Liver (tissue), 9 donors: ENCODE measurements around the gene ANKLE1. TPM values are rescaled to one million over a fixed set of nuclear protein-coding genes. Genes with fewer than 3 reads are reported as not detected.

Source experiments
- DNase-seq: peaks from one replicate; pipeline ENCODE4 v3.0.0-alpha.2; 2017; ENCODE audit warnings: low spot score
- H3K27ac ChIP-seq, 2 donors: one replicate each; pipeline ENCODE4 v1.7.0; 2013; ENCODE audit warnings: inconsistent platforms in 2 of 2, low read length in 2 of 2, control low read depth in 1 of 2, low read depth in 1 of 2, mild to moderate bottlenecking in 1 of 2
- H3K27me3 ChIP-seq, 4 donors: one replicate each; pipeline versions ENCODE4 v1.6.1 to v1.7.0; 2013; ENCODE audit warnings: low read length in 3 of 4, inconsistent platforms in 1 of 4, mild to moderate bottlenecking in 1 of 4, moderate library complexity in 1 of 4; ENCODE audit not compliant: control insufficient read depth in 4 of 4, insufficient read depth in 4 of 4
- H3K36me3 ChIP-seq, 4 donors: one replicate each; pipeline versions ENCODE4 v1.6.1 to v1.7.0; 2013; ENCODE audit warnings: low read length in 3 of 4, mild to moderate bottlenecking in 3 of 4, low read depth in 1 of 4, moderate library complexity in 1 of 4; ENCODE audit not compliant: control insufficient read depth in 4 of 4, insufficient read depth in 3 of 4
- H3K4me1 ChIP-seq, 4 donors: one replicate each; pipeline versions ENCODE4 v1.6.1 to v1.7.0; 2013; ENCODE audit warnings: low read length in 3 of 4, mild to moderate bottlenecking in 3 of 4, moderate library complexity in 1 of 4; ENCODE audit not compliant: control insufficient read depth in 4 of 4, insufficient read depth in 4 of 4
- H3K4me3 ChIP-seq, 3 donors: one replicate each; pipeline versions ENCODE4 v1.6.1 to v1.7.0; 2013; ENCODE audit warnings: low read length in 3 of 3, control low read depth in 1 of 3, low read depth in 1 of 3, mild to moderate bottlenecking in 1 of 3
- H3K9ac ChIP-seq, 2 donors: one replicate each; pipeline ENCODE4 v1.7.0; 2013; ENCODE audit warnings: low read length in 2 of 2, mild to moderate bottlenecking in 2 of 2, moderate library complexity in 2 of 2, control low read depth in 1 of 2, low read depth in 1 of 2
- H3K9me3 ChIP-seq, 4 donors: one replicate each; pipeline versions ENCODE4 v1.6.1 to v1.7.0; 2013; ENCODE audit warnings: low read length in 3 of 4; ENCODE audit not compliant: control insufficient read depth in 4 of 4
- ATF3 ChIP-seq: IDR thresholded peaks from 2 replicates; pipeline ENCODE4 v1.6.1; 2016; ENCODE audit warnings: antibody characterized with exemption
- EGR1 ChIP-seq, 2 donors: IDR thresholded peaks; 2 replicates each; pipeline ENCODE4 v1.6.1; 2016 to 2018; ENCODE audit warnings: antibody characterized with exemption in 2 of 2, low read depth in 2 of 2
- FOXA1 ChIP-seq: IDR thresholded peaks from 2 replicates; pipeline ENCODE4 v1.6.1; 2016; ENCODE audit warnings: antibody characterized with exemption
- FOXA2 ChIP-seq: IDR thresholded peaks from 2 replicates; pipeline ENCODE4 v1.6.1; 2016; ENCODE audit warnings: antibody characterized with exemption
- GABPA ChIP-seq, 2 donors: IDR thresholded peaks in 1 of 2; conservative IDR thresholded peaks in 1 of 2; 2 replicates each; pipeline ENCODE4 v1.6.1; 2016; ENCODE audit warnings: antibody characterized with exemption in 2 of 2, mild to moderate bottlenecking in 1 of 2, moderate library complexity in 1 of 2
- HNF4A ChIP-seq, 2 donors: conservative IDR thresholded peaks; 2 replicates each; pipeline ENCODE4 v1.6.1; 2016; ENCODE audit warnings: antibody characterized with exemption in 2 of 2, mild to moderate bottlenecking in 2 of 2
- HNF4G ChIP-seq: IDR thresholded peaks from 2 replicates; pipeline ENCODE4 v1.6.1; 2016; ENCODE audit warnings: antibody characterized with exemption
- JUND ChIP-seq, 2 donors: IDR thresholded peaks; 2 replicates each; pipeline ENCODE4 v1.6.1; 2016; ENCODE audit warnings: antibody characterized with exemption in 2 of 2
- NR2F2 ChIP-seq: IDR thresholded peaks from 2 replicates; pipeline ENCODE4 v1.6.1; 2016; ENCODE audit warnings: antibody characterized with exemption
- RAD21 ChIP-seq, 2 donors: IDR thresholded peaks; 2 replicates each; pipeline ENCODE4 v1.6.1; 2016; ENCODE audit warnings: antibody characterized with exemption in 2 of 2, mild to moderate bottlenecking in 2 of 2
- REST ChIP-seq: IDR thresholded peaks from 2 replicates; pipeline ENCODE4 v1.6.1; 2016; ENCODE audit warnings: antibody characterized with exemption, mild to moderate bottlenecking
- RXRA ChIP-seq, 2 donors: IDR thresholded peaks; 2 replicates each; pipeline ENCODE4 v1.6.1; 2017 to 2018; ENCODE audit warnings: antibody characterized with exemption in 2 of 2, mild to moderate bottlenecking in 1 of 2
- SP1 ChIP-seq: IDR thresholded peaks from 2 replicates; pipeline ENCODE4 v1.6.1; 2018; ENCODE audit warnings: antibody characterized with exemption, mild to moderate bottlenecking
- TAF1 ChIP-seq: conservative IDR thresholded peaks from 2 replicates; pipeline ENCODE4 v1.6.1; 2016; ENCODE audit warnings: antibody characterized with exemption, mild to moderate bottlenecking
- YY1 ChIP-seq: IDR thresholded peaks from 2 replicates; pipeline ENCODE4 v1.6.1; 2016; ENCODE audit warnings: antibody characterized with exemption, mild to moderate bottlenecking
- WGBS: extraction: QIAGEN DNeasy Blood & Tissue Kit; methylation state at CpG from one replicate; pipeline ENCODE4 v1.1.7; 2013; 5-methylcytosine and 5-hydroxymethylcytosine counted together
- polyA plus RNA-seq, 2 donors: library from polyadenylated mRNA; stranded (reverse) in 1 of 2; unstranded in 1 of 2; fragments of 200-250 nt in 1 of 2; fragments of >200 nt in 1 of 2; fragmentation: Nextera tagmentation in 1 of 2; extraction: Ambion mirVana in 1 of 2; gene quantifications; one replicate each; pipeline versions ENCODE4 v1.2.1 to v1.2.3, GENCODE V29; 2013 to 2015
- total RNA-seq, 2 donors: library from RNA; depleted of rRNA; stranded (reverse); fragments of >200 nt; gene quantifications; one replicate each; pipeline ENCODE4 v1.2.3, GENCODE V29; 2014
- TF ChIP-seq, protein P1 (sequence below): fragments of 150-350 bp; IDR thresholded peaks from 2 replicates; pipeline ENCODE4 v1.5.1; 2017; ENCODE audit warnings: improper control_type of control experiment, low read depth, low read length; ENCODE audit not compliant: missing input control
- TF ChIP-seq, protein P2 (sequence below): IDR thresholded peaks from 2 replicates; pipeline ENCODE4 v1.6.1; 2016; ENCODE audit warnings: antibody characterized with exemption
- TF ChIP-seq, protein P3 (sequence below): IDR thresholded peaks from 2 replicates; pipeline ENCODE4 v1.6.1; 2016; ENCODE audit warnings: antibody characterized with exemption
- donor health status: healthy.
- donor health status: healthy.
- donor health status: healthy.
- donor health status: healthy.
- donor health status: healthy.

Gene ANKLE1
- total and polyA plus RNA-seq, 4 donors = 0.10 to 43.2 (median 0.29) TPM

- TF ChIP-seq, protein P1, sequence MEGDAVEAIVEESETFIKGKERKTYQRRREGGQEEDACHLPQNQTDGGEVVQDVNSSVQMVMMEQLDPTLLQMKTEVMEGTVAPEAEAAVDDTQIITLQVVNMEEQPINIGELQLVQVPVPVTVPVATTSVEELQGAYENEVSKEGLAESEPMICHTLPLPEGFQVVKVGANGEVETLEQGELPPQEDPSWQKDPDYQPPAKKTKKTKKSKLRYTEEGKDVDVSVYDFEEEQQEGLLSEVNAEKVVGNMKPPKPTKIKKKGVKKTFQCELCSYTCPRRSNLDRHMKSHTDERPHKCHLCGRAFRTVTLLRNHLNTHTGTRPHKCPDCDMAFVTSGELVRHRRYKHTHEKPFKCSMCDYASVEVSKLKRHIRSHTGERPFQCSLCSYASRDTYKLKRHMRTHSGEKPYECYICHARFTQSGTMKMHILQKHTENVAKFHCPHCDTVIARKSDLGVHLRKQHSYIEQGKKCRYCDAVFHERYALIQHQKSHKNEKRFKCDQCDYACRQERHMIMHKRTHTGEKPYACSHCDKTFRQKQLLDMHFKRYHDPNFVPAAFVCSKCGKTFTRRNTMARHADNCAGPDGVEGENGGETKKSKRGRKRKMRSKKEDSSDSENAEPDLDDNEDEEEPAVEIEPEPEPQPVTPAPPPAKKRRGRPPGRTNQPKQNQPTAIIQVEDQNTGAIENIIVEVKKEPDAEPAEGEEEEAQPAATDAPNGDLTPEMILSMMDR = no peak
- TF ChIP-seq REST (no peak), SP1 (no peak), JUND (IDR thresholded peaks at IDR 0.05) (no peak), RXRA (IDR thresholded peaks at IDR 0.05) (no peak), HNF4A (conservative IDR thresholded peaks at IDR 0.05) (no peak), TAF1 (no peak), FOXA1 (no peak), ATF3 (no peak), RAD21 (IDR thresholded peaks at IDR 0.05) (no peak), EGR1 (IDR thresholded peaks at IDR 0.05; ENCODE audit: low read depth in 2 of 2) (no peak), HNF4G (no peak), FOXA2 (no peak), YY1 (no peak), NR2F2 (no peak), GABPA (IDR thresholded peaks at IDR 0.05 in 1 of 2, conservative IDR thresholded peaks at IDR 0.05 in 1 of 2) (no peak)
- TF ChIP-seq, protein P2, sequence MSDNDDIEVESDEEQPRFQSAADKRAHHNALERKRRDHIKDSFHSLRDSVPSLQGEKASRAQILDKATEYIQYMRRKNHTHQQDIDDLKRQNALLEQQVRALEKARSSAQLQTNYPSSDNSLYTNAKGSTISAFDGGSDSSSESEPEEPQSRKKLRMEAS = no peak
- TF ChIP-seq, protein P3, sequence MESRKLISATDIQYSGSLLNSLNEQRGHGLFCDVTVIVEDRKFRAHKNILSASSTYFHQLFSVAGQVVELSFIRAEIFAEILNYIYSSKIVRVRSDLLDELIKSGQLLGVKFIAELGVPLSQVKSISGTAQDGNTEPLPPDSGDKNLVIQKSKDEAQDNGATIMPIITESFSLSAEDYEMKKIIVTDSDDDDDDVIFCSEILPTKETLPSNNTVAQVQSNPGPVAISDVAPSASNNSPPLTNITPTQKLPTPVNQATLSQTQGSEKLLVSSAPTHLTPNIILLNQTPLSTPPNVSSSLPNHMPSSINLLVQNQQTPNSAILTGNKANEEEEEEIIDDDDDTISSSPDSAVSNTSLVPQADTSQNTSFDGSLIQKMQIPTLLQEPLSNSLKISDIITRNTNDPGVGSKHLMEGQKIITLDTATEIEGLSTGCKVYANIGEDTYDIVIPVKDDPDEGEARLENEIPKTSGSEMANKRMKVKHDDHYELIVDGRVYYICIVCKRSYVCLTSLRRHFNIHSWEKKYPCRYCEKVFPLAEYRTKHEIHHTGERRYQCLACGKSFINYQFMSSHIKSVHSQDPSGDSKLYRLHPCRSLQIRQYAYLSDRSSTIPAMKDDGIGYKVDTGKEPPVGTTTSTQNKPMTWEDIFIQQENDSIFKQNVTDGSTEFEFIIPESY = no peak
- Histone ChIP-seq H3K27me3 (no peaks in the 10 kb centered on the region), H3K4me1 (peaks cover 3 to 12% (median 6%) of the 10 kb centered on the region in 4 donors), H3K4me3 (no peak overlapping the region), H3K9ac (no peak overlapping the region), H3K27ac (no peak overlapping the region), H3K36me3 (no peaks in the 10 kb centered on the region), H3K9me3 (no peaks in the 10 kb centered on the region)
- DNase-seq = no peak
- 90% methylated on average over 9 of the region's 9 CpGs for WGBS
Observed at GRCh38 chr19:17286752-17287151, 5.1 kb downstream of the ANKLE1 start.
